GM12874 (cell line): ENCODE results near the gene PLCB2.

Experiments
- CTCF ChIP-seq: IDR thresholded peaks from 2 replicates; pipeline ENCODE4 v1.5.1; 2011; ENCODE audit warnings: low read depth, mild to moderate bottlenecking, control low read depth, low read length, moderate library complexity; ENCODE audit not compliant: insufficient read depth

The PLCB2 gene

DNA sequence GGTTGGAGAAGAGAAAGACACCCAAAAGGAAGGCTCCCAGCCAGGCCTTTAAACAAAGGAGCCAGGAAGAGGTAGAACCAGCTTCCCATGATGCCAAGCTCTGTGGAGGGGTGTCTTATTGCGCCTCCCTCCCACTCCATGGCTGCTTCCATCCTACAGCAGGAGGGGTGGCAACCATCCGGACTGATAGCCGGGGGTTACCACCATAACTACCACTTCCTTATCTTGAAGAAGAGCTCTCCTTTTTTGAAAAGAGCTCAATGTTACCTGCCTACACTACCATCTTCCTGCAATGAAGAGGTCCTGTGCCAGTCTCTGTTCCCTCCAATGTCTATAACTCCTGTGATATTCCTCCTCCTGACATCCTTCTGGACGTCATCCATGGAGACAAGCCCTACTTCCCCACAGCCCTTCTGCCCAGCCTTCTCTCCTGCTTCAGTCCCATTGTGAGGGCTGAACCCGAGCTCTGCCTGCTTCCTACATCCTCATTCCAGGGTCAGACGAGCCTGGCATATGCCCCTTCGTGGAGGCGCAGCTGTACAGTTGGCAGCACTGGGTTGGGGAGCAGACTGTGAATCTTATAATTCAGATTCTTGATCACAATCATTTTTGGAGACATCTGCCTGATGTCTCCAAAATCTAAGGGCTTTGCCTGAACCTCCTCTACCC, 24.5 kb upstream of the PLCB2 start:
- no peak for TF ChIP-seq CTCF

GRCh38 chr15:40331637-40332036, 23.9 kb upstream of the PLCB2 start:
- TF ChIP-seq CTCF = no peak

- no peak for TF ChIP-seq CTCF
Observed at GRCh38 chr15:40331026-40331425, 23.3 kb upstream of the PLCB2 start.

- TF ChIP-seq CTCF = no peak
Observed at GRCh38 chr15:40330368-40330836, 22.7 kb upstream of the PLCB2 start.

GRCh38 chr15:40329804-40330203, 22.1 kb upstream of the PLCB2 start:
- no peak for TF ChIP-seq CTCF

DNA sequence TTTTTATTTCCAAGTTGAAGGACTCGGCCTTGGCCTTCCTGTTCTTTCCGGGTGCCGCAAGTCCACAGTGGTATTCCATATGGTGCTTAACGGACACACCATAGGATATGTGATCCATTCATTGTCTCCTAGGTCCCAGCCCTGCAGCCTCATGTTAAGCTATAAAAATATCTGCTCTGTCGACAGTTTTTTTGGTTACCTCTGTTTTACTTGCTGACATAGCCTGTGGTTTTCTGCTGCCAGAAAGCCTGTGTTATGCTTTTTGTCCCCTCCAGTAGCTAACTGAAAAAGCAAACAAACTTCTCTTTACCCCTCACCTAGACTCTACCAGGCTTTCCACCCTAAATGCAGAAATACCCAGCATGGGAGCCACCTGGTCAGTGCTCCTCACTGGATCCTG, 21.0 kb upstream of the PLCB2 start:
- TF ChIP-seq CTCF = no peak

DNA sequence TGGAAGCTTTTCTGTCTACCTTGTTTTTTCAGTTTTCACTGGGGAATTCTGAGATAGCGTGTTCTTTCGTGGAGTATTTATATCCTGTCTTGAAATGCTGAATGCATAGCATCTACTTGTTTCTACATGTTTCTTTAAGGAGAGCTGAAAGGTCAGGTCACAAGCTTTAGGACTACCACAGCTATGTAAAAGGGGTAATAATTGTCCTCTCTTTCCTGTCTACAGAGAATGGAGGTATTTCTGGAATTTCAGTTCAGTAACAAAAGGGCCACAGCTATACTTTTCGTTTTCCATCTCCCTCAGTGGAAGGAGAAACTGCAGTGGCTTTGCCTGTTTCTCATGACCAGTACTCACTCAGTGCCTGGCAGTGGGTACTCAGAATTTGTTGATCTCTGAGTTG, 20.4 kb upstream of the PLCB2 start:
- no peak for TF ChIP-seq CTCF
